GM12874 (cell line): ENCODE results near the gene GTF3C2.

Experiments used
- TF ChIP-seq, protein P1 (sequence below): IDR thresholded peaks from 2 replicates; pipeline ENCODE4 v1.5.1; 2011; ENCODE audit warnings: low read depth, mild to moderate bottlenecking, control low read depth, low read length, moderate library complexity; ENCODE audit not compliant: insufficient read depth

GTF3C2 gene

DNA sequence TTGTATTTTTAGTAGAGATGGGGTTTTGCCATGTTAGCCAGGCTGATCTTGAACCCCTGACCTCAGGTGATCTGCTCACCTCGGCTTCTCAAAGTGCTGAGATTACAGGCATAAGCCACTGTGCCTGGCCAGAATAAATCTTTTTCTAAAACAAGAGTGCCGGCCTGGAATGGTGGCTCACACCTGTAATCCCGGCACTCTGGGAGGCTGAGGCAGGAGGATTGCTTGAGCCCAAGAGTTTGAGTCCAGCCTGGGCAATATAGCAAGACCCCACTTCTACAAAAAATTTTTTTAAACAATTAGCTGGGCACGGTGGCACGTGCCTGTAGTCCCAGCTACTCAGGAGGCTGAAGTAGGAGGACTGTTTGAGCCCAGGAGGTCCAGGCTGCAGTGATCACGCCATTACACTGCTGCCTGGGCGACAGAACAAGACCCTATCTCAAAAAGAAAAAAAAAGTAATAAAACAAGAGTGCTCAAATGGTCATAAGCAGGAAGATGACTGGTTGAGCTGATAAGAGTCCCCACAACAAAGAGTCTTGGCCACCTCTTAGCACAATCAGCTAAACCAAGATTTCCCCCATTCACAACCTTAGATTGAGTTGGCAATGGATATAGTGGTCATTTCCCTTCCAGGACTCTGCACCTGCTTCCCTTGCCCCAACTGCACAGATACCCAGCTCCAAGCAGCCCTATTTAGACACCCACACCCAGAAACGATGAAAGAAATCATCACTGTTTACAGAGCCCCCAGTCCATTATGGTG, 42.5 kb downstream of the GTF3C2 start:
- TF ChIP-seq, protein P1, sequence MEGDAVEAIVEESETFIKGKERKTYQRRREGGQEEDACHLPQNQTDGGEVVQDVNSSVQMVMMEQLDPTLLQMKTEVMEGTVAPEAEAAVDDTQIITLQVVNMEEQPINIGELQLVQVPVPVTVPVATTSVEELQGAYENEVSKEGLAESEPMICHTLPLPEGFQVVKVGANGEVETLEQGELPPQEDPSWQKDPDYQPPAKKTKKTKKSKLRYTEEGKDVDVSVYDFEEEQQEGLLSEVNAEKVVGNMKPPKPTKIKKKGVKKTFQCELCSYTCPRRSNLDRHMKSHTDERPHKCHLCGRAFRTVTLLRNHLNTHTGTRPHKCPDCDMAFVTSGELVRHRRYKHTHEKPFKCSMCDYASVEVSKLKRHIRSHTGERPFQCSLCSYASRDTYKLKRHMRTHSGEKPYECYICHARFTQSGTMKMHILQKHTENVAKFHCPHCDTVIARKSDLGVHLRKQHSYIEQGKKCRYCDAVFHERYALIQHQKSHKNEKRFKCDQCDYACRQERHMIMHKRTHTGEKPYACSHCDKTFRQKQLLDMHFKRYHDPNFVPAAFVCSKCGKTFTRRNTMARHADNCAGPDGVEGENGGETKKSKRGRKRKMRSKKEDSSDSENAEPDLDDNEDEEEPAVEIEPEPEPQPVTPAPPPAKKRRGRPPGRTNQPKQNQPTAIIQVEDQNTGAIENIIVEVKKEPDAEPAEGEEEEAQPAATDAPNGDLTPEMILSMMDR = no peak

DNA sequence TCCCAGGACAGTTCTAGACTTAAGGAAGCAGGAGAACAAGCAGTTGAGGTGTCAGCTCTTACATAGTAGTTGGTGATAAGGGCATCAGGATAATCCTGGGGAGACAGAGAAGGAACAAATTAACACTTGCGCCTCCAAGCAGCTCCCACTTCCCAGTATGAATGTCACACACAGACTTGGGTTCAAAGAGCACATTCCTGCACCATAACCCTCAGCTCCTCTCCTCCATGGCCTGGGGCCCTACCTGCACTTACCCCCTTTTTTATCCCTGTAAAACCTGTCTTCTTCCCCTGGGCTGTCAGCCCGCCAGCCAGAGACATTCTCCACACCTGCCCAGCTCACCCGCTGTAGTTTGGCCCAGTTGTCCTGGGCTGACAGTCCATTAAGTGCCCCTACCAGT, 44.4 kb downstream of the GTF3C2 start:
- TF ChIP-seq, protein P1 = no peak

DNA sequence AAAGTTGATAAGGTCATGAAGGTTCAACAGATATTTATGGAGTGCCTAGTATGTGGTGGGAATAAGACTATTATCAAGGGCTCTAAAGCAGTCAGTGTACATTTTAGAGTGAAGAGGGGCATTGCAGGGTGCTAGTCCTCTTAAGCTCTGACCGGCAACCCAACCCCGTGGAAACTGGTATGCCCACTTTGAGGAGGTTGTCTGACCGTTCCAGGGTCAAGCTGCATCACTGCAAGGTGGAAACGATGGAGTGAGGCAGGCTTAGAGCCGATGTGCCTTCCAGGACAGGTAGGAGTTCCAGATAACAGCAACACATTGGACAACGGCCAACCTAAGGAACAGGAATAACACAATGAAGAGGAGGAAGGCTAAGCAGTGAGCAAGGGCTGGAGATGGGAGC, 46.9 kb downstream of the GTF3C2 start:
- TF ChIP-seq, protein P1 = no peak

DNA sequence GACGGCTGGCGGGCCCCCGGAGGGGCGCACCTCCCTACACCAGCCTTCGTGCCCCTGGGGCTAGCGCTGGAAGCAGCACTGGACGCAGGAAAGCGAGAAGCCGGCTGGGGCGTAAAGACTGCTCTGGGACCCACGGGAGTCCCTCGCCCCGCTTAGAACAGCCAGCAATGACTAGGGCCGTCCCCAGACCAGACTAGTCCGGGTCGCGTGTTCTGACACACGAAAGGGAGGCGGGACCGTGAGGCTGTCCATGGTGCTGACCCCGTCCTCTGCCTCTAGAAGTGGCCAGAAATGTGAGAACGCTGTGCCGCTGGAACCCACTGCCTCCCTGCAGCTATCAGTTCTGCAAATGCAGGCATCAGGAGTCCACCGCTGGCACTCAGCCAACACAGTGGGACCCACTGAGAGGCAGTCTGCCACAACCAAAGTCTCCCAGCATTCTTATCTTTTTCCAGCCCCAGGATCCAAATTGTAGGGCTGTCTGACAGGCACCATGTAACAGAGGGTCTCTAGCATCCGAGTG, 48.1 kb downstream of the GTF3C2 start, which contains the start of gene UCN:
Gene UCN (minus strand): TSS at position 87 of the 523 bp plus-strand sequence. CDS start 550 bp downstream, outside the sequence.
- TF ChIP-seq, protein P1 = no peak

DNA sequence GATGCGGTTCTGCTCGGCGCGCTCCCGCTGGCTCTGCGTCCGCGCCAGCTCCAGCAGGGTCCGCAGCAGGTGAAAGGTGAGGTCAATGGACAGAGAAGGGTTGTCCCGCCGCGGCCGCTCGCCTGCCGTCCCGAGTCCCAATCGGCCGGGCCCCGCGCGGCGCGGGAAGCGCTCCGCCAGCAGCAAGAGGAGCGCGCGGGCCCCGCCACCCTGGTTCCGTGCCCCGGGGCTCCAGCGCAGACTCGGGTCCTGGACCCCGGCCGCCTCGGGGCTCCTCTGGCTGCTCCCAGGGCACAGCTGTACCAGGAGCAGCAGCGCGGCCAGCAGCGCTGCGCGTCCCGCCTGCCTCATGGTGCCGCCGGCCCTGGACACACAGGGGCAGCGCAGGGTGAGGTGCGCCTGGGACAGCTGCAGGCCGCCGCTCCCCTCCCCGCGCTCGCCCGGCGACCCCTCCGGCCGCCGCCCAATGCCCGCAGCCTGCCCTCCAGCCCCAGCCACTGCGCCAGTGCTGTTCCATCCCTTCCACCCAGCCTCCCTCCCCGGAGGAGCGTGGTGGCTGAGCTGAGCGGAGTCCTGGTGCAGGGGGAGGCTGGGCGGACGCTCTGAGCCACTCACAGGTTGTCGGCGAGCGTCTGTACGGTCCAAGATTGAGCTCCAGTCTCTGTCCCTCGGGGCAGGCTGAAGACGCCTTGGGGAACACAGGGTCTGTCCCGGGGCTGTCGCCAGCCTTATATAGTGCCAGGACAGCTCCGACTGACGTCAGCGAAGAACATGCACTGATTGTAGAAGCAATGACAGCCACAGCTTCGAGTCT, 48.8 kb downstream of the GTF3C2 start:
- TF ChIP-seq, protein P1 = no peak

DNA sequence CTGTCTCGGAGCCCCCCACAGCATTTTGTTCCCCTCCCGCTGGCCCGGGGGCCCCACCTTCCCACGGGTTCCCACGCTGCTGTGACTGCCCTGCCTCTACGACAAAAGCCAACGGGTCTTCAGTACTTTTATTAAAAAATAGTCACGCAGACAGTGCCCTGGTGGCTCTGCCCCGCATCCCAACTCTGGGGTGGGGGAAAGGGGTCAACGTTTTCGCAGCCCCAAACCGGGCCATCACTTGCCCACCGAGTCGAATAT, 49.3 kb downstream of the GTF3C2 start:
- TF ChIP-seq, protein P1 = no peak

DNA sequence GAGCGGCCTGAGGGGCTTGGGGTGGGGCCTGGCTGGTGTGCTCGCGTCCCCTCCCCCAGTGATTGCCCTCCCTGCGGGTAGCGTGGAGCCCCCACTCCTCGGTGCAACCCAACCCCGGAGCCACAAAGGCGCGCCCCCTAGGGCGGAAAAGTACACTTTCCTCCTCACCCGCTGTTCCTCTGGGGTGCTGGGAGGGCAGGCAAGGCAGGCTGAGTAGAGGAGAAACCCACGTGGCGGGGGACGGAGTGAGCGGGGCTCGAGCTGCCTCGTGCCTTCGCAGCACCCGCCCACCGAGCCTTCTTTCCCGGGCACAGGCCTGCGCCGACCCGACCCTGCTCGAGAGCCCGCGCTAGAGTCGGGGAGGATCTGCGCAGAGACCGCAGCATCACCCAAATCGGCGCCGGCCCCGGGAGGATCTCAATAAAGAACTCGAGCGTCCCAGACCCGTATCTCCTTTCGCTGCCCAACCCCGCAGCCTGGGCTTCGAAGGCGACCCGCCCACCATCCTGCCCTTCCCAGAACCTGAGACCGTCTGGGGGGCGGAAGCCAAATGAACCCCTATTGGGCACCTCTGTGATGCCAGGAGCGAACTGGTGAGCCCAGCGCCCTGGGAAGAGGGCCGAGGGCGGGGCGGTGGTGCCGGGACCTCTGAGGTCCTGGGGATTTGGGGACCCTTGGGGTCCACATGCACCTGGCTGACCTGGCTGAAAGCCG, 49.8 kb downstream of the GTF3C2 start:
- TF ChIP-seq, protein P1 = no peak
